K562 (cell line): ENCODE data around the gene EHD3. TPM values are rescaled to one million over a fixed set of nuclear protein-coding genes. Genes with fewer than 3 reads are reported as not detected.
A peak's percentile ranks its signal among the peaks of the same experiment; 100 is the strongest.

Experiments
- ATAC-seq: fragments of 200-7000 bp; cut with Tn5 transposase; 3 replicates; pipeline ENCODE4 v1.9.1; 2020; ENCODE audit warnings: moderate library complexity
- BruUV-seq: library from RNA; stranded (reverse); fragments of 400-500 nt; replicated peaks from 2 replicates; lab custom pipeline; 2021; lab: Mats Ljungman, UMichigan
- CTCF ChIA-PET: fragments of 300-600 bp; formaldehyde crosslinking; extraction: SDS; loops from one replicate; lab custom pipeline; 2021; ENCODE audit warnings: low intra/inter-chr PET ratio; lab: Yijun Ruan, JAX
- POLR2A ChIA-PET: fragments of 300-600, 350-650 bp; sonication (Branson Sonifier 250); formaldehyde crosslinking; extraction: SDS; loops from one replicate; lab custom pipeline; 2021; ENCODE audit warnings: antibody characterized with exemption, inconsistent platforms; lab: Yijun Ruan, JAX
- DNase-seq, 4 experiments: peaks; one replicate each; pipeline versions ENCODE4 v3.0.0 to v3.0.0-alpha.2; 2011 to 2018; ENCODE audit warnings: low spot score in 3 of 4, mixed read lengths in 3 of 4; ENCODE audit errors: extremely low read depth in 1 of 4
- FAIRE-seq: peaks from 2 replicates; lab custom pipeline; 2011; peaks lifted over from hg19 to GRCh38; lab: Jason Lieb, UNC
- H2AFZ ChIP-seq: 2 replicates; pipeline ENCODE4 v1.6.0; 2011; ENCODE audit warnings: low read depth, low read length, control low read depth, inconsistent platforms
- H3K27ac ChIP-seq: fragments of 200-600 bp; 3 replicates; pipeline ENCODE4 v1.8.0; 2011; ENCODE audit warnings: low read depth, mild to moderate bottlenecking, control low read depth, inconsistent platforms, low read length, moderate library complexity, mixed read lengths; ENCODE audit errors: extremely low read depth
- H3K27me3 ChIP-seq, 2 experiments: fragments of 300-600 bp in 1 of 2; 2 replicates in 1 of 2; 3 replicates in 1 of 2; pipeline versions ENCODE4 v1.6.0 to v1.8.0; 2011; ENCODE audit warnings: inconsistent platforms in 2 of 2, low read length in 2 of 2, mild to moderate bottlenecking in 1 of 2, mixed read lengths in 1 of 2, moderate library complexity in 1 of 2; ENCODE audit not compliant: control insufficient read depth in 2 of 2, insufficient read depth in 2 of 2
- H3K36me3 ChIP-seq: fragments of 300-600 bp; 3 replicates; pipeline ENCODE4 v1.8.0; 2011; ENCODE audit warnings: mild to moderate bottlenecking, low read length, inconsistent platforms; ENCODE audit not compliant: control insufficient read depth, insufficient read depth
- H3K4me1 ChIP-seq, 2 experiments: fragments of 200-600 bp in 1 of 2; replicated peaks in 1 of 2; 2 replicates in 1 of 2; 3 replicates in 1 of 2; pipeline versions ENCODE4 v1.5.1 to v1.8.0; 2011; ENCODE audit warnings: inconsistent platforms in 2 of 2, low read length in 2 of 2, mild to moderate bottlenecking in 1 of 2, mixed read lengths in 1 of 2, moderate library complexity in 1 of 2; ENCODE audit not compliant: control insufficient read depth in 2 of 2, insufficient read depth in 2 of 2
- H3K4me2 ChIP-seq: 2 replicates; pipeline ENCODE4 v1.6.1; 2011; ENCODE audit warnings: low read length, control low read depth, inconsistent platforms, mixed read lengths; ENCODE audit not compliant: insufficient read depth
- H3K4me3 ChIP-seq: fragments of 200-600 bp; sonication (generic), shearing (Covaris generic); 2 replicates; pipeline ENCODE4 v1.5.1; 2016; ENCODE audit warnings: control low read depth, inconsistent platforms
- H3K79me2 ChIP-seq: fragments of 200-600 bp; 3 replicates; pipeline ENCODE4 v1.8.0; 2011; ENCODE audit warnings: low read length, inconsistent platforms; ENCODE audit not compliant: control insufficient read depth, insufficient read depth
- H3K9ac ChIP-seq, 2 experiments: 2 replicates each; pipeline versions ENCODE4 v1.6.0 to v1.6.1; 2011; ENCODE audit warnings: low read depth in 2 of 2, low read length in 2 of 2, control low read depth in 1 of 2, inconsistent platforms in 1 of 2, mild to moderate bottlenecking in 1 of 2, mixed read lengths in 1 of 2; ENCODE audit not compliant: insufficient read depth in 1 of 2
- H3K9me1 ChIP-seq: one replicate; pipeline ENCODE4 v1.6.0; 2011; ENCODE audit warnings: inconsistent platforms, mild to moderate bottlenecking, low read length, moderate library complexity; ENCODE audit not compliant: control insufficient read depth, insufficient read depth
- H3K9me3 ChIP-seq: replicated peaks from 2 replicates; pipeline ENCODE4 v1.5.1; 2011; ENCODE audit warnings: low read depth, low read length, inconsistent platforms; ENCODE audit not compliant: control insufficient read depth, insufficient read depth
- H4K20me1 ChIP-seq: replicated peaks from 2 replicates; pipeline ENCODE4 v1.6.1; 2011; ENCODE audit warnings: low read length, inconsistent platforms, mixed read lengths; ENCODE audit not compliant: control insufficient read depth, insufficient read depth
- ARHGAP35 ChIP-seq: fragments of 450-650 bp; IDR thresholded peaks from 2 replicates; pipeline ENCODE4 v1.6.1; 2018; ENCODE audit not compliant: partially characterized antibody
- CTCF ChIP-seq, 3 experiments: IDR thresholded peaks in 2 of 3; conservative IDR thresholded peaks in 1 of 3; 2 replicates each; pipeline ENCODE4 v1.5.1; 2011 to 2012; ENCODE audit warnings: low read length in 3 of 3, mild to moderate bottlenecking in 3 of 3, control low read depth in 2 of 3, improper control_type of control experiment in 1 of 3, inconsistent platforms in 1 of 3, low read depth in 1 of 3, mixed read lengths in 1 of 3, moderate library complexity in 1 of 3; ENCODE audit not compliant: insufficient read depth in 2 of 3
- TFE3 ChIP-seq: fragments of 450-650 bp; formaldehyde crosslinking; IDR thresholded peaks from 2 replicates; pipeline ENCODE4 v1.4.0; 2020; ENCODE audit warnings: mild to moderate bottlenecking, mixed read lengths
- TRIM24 ChIP-seq, 2 experiments: fragments of 450-650 bp; IDR thresholded peaks; 2 replicates each; pipeline ENCODE4 v1.6.1; 2016
- ZEB2 ChIP-seq: fragments of 450-650 bp; IDR thresholded peaks from 2 replicates; pipeline ENCODE4 v1.6.1; 2016
- WGBS: fragments of 100-300 bp; shearing (Covaris generic); methylation state at CpG from one replicate; pipeline ENCODE4 v1.1.6; 2016; ENCODE audit warnings: low coverage, mixed read lengths; ENCODE audit not compliant: insufficient coverage; ENCODE audit errors: missing lambda C conversion rate; 5-methylcytosine and 5-hydroxymethylcytosine counted together
- in situ Hi-C: fragments of 300-500 bp; cut with MboI; formaldehyde crosslinking; loops from 4 replicates; pipeline ENCODE4 v1.15.0; 2018; ENCODE audit warnings: inconsistent platforms, mixed read lengths
- intact Hi-C: fragments of 100-400 bp; cut with micrococcal nuclease; formaldehyde crosslinking; loops from 2 replicates; pipeline ENCODE4 v1.14.2; 2022
- polyA plus RNA-seq, 8 experiments: library from polyadenylated mRNA; depleted of rRNA in 4 of 8; stranded (reverse) in 5 of 8; unstranded in 3 of 8; fragments of >200 nt; fragmentation: Nextera tagmentation in 2 of 8; fragmentation: Illumina TruSeq in 1 of 8; extraction: Ambion mirVana in 2 of 8; extraction: Trizol in 1 of 8; gene quantifications; 2 replicates each; pipeline versions ENCODE4 v1.2.1 to v1.2.3, GENCODE V29; 2011 to 2014; ENCODE audit warnings: inconsistent platforms in 1 of 8, missing spikeins in 1 of 8
- total RNA-seq, 7 experiments: library from RNA; depleted of rRNA in 6 of 7; stranded (reverse); fragments of >200 nt in 6 of 7; fragmentation: Illumina TruSeq in 2 of 7; extraction: Trizol in 2 of 7; gene quantifications; 2 replicates each; pipeline versions ENCODE4 v1.2.1 to v1.2.3, GENCODE V29; 2011 to 2021; ENCODE audit warnings: low replicate concordance in 1 of 7

The EHD3 gene
- total and polyA plus RNA-seq, 9 of the 15 experiments (the other 6 are each of a cell fraction or from before 2014, with no cell fraction given) = under 0.01 to 0.04 (median 0.03) TPM; not detected in 3

DNA sequence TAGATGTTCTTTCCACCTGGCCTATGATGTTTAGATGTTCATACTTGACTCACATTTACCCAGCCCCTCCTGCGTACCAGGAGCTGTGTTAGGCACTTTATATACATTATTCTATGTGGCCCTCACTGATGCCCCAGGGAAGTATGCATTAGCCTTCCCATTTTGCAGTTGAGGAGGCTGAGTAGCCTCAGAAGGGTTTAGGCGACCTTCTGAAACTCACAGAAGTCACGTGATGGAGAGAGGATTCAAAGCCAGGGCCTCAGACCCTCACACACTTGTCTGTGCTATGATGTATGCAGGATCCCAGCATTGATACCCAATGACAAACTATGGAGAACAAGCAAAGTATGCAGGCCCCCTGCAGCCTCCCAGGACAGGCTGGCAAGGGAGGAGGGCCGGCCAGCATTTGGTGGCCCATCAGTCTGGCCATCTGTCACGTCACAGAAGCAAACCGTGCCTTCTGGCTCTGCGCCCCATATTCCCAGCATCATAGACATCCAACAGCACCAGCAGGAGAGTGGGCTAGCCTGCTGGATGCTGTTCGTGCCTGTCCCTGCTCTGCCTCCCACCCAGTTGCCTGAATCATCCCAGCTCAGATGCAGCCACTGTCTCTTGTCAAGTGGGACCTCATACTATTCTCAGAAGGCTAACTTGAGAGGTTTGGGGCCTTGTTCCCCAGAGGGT, 33.6 kb downstream of the EHD3 start:
- no peaks in the 10 kb centered on the region for H3K9me3 ChIP-seq
- DNase-seq (no peak), FAIRE-seq (no peak), ATAC-seq (no peak)
- no peak overlapping the region for H3K4me2 ChIP-seq
- no peak overlapping the region for H3K27ac ChIP-seq
- peaks cover 0 to 18% of the 10 kb centered on the region in 2 experiments; a peak in 3 of 5 replicates for H3K27me3 ChIP-seq
- ChIA-PET POLR2A (no interaction called here), CTCF (no interaction called here)
- no peaks in the 10 kb centered on the region for H3K36me3 ChIP-seq
- no TSS peak for BruUV-seq
- 0% methylated on average over 8 of the region's 8 CpGs for WGBS
- no peak overlapping the region for H2AFZ ChIP-seq
- in situ Hi-C loops = no loop called here
- peak overlapping the region in 1 of 2 experiments; percentile 26; a peak in 1 of 4 replicates for H3K9ac ChIP-seq
- intact Hi-C loops = no loop called here
- no peaks in the 10 kb centered on the region for H3K79me2 ChIP-seq
- no peak overlapping the region for H3K4me3 ChIP-seq
- no peaks in the 10 kb centered on the region for H4K20me1 ChIP-seq
- no peak for TF ChIP-seq ARHGAP35
- TF ChIP-seq TFE3 (CRISPR knock-in tag) = peak; percentile 68
- no peaks in the 10 kb centered on the region for H3K9me1 ChIP-seq
- H3K4me1 ChIP-seq = no peaks in the 10 kb centered on the region

GRCh38 chr2:31268344-31268743, 34.4 kb downstream of the EHD3 start:
- Histone ChIP-seq H3K36me3 (no peaks in the 10 kb centered on the region), H3K79me2 (no peaks in the 10 kb centered on the region), H3K9me3 (no peaks in the 10 kb centered on the region), H3K9ac (no peak overlapping the region), H3K27ac (no peak overlapping the region), H3K27me3 (peaks cover 0 to 17% of the 10 kb centered on the region in 2 experiments; a peak in 3 of 5 replicates), H2AFZ (no peak overlapping the region), H3K9me1 (no peaks in the 10 kb centered on the region), H3K4me1 (no peaks in the 10 kb centered on the region), H3K4me2 (no peak overlapping the region)
- in situ Hi-C loops (no loop called here), intact Hi-C loops (no loop called here)
- no TSS peak for BruUV-seq
- no peak; the same call in 2 of the 3 replicates for ATAC-seq
- ChIA-PET POLR2A (no interaction called here), CTCF (no interaction called here)
- WGBS = 0% methylated on average over 2 of the region's 2 CpGs
- no peak for FAIRE-seq
- peak in 2 of 3 experiments; percentile 9 to 19; a peak in 1 of 6 replicates for TF ChIP-seq CTCF (IDR thresholded peaks at IDR 0.05 in 2 of 3, conservative IDR thresholded peaks at IDR 0.05 in 1 of 3; ENCODE audit: insufficient read depth in 2 of 3, low read depth in 1 of 3, low read length in 3 of 3)
- no peak for TF ChIP-seq ZEB2
- no peak for TF ChIP-seq TRIM24 (IDR thresholded peaks at IDR 0.05)
- TF ChIP-seq, all 486 proteins: peak for 1
- no peak overlapping the region for H3K4me3 ChIP-seq
- no peaks in the 10 kb centered on the region for H4K20me1 ChIP-seq
- DNase-seq = no peak
